ENCODE measurements around the gene SLC16A9. TPM values are rescaled to one million over a fixed set of nuclear protein-coding genes. Genes with fewer than 3 reads are reported as not detected.
"Not testable (repeated sequence)": the region's sequence is repeated elsewhere in the genome, so short reads cannot be mapped to it uniquely, and the experiment has no call there.

The SLC16A9 gene, protein sequence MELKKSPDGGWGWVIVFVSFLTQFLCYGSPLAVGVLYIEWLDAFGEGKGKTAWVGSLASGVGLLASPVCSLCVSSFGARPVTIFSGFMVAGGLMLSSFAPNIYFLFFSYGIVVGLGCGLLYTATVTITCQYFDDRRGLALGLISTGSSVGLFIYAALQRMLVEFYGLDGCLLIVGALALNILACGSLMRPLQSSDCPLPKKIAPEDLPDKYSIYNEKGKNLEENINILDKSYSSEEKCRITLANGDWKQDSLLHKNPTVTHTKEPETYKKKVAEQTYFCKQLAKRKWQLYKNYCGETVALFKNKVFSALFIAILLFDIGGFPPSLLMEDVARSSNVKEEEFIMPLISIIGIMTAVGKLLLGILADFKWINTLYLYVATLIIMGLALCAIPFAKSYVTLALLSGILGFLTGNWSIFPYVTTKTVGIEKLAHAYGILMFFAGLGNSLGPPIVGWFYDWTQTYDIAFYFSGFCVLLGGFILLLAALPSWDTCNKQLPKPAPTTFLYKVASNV
- 5.6 TPM for total RNA-seq

DNA sequence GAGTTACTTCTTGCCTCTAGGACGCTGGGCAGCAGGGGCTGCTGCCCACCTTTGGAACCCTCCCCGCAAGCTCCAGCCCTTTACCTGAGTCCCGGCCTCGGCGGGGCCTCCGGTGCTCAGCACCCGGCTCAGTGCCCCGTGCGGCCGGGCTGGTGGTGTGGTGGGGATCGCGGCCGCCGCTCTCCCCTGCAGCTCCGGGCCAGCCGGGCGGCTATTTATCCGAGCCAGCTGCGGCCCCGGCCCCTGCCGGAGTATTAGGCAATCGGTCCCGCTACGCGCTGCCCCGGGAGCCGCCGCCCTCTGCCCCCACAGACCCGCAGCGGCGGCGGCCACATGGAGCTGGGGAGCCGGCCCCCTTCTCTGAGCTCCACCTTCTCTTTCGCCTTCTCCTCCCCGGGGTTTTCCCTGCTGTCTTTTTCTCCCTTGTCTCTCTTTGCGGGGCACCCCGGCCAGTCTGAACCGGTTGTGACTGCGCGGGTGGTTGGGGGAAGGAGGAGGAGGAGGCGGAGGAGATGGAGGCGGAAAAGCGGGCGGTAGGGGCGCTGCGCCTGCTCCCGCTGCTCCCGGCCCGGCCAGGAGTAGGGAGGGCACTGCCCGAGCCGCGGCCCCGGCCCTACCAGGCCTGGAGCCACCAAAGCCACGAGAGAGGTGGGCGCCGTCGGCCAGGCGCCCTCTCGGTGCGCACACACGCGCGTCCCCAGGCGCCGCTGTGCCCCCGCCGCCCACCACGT is at the start of gene SLC16A9:
SLC16A9 (minus strand) TSS at position 456 of the 731 bp plus-strand sequence. CDS start 25,559 bp downstream, outside the sequence.
- DNase-seq (ENCODE audit: low spot score) = peak; percentile 40

DNA sequence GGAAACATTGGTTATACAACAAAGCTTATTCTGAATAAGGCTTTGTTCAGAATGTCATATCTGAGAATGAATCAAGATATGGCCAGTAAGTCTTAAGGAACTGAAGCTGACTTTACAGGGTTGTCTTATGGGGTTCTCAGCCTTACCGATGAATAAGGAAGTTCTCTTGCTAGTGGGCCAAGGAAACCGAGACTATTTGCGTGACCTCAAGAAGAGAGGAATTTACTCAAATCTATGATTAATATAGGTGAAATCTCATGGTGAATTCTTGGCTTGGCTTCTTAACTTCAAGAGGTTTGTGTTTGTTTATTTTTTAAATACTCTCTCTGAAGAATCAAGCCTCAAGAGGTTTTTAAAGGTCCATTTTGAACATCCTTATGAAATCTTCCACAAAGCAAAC is 48.3 kb upstream of the SLC16A9 start:
- DNase-seq (ENCODE audit: low spot score) = no peak

DNA sequence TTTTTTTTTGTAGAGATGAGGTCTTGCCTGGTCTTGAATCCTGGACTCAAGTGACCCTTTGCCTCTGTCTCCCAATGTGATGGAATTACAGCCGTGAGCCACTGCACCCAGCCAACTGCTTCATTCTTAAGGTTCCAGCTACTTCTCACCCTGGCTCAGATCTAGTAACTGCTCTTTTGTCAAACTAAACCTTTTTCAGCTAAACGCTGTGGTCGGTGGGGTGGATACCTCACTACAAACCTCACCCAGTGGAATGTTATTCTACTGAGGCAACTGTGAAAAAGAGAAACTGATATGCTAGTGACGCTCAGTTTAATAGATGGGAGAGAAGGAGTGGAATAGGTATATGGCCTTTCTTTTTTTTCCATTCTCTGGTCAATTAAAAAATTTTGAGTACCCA is 45.3 kb upstream of the SLC16A9 start:
- no peak for DNase-seq (ENCODE audit: low spot score)

DNA sequence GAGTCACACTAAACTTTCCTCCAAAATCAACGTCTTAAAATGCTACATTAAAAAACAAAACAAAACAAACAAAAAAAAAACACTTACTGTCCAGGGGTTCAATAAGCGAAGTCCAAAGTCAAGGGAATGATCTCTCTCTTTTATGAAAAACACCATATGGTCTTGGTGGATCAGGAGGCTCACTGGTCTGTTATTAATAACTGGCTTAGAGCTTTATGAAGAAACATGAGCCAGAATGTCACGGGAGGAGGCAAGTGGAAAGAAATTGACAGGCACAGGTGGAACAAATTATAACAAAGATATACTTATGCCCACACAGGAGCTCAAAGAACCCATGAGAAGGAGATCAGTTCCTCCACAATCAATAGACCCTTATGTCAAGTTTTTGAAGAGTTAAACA is 43.6 kb upstream of the SLC16A9 start, which contains the start of gene MRLN:
MRLN (minus strand) TSS at position 189 of the 400 bp plus-strand sequence.
- DNase-seq (ENCODE audit: low spot score) = no peak

DNA sequence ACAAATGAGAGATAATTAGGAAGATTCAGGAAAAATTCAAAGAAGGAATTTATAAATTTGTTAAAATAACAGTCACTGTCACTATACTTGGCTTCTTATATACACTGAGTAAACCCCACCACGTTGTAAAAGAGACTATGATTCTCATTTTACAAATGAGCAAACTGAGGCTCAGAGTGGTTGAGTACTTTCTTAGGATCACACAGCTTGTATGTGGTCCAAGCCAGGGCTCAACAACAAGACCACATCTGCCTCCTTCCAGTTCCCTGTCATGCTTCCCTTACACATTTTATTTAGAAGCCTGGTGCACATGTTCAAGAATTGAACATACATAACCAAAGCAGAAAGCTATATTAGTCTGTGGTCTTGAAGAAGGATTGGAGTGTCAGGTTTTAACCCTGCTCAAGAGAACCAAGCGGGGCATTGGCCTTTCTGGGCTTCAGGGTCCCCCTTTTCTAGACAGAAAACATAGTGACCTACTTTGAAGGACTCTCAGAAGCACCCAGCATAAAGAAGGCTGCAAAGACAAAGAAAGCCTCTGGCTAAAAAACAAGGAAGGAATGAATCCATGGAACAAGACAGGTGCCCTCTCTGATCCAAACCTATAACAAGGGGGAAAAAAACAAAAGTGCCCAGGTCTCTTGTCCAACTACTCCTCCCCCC is 42.8 kb upstream of the SLC16A9 start:
- no peak for DNase-seq (ENCODE audit: low spot score)

DNA sequence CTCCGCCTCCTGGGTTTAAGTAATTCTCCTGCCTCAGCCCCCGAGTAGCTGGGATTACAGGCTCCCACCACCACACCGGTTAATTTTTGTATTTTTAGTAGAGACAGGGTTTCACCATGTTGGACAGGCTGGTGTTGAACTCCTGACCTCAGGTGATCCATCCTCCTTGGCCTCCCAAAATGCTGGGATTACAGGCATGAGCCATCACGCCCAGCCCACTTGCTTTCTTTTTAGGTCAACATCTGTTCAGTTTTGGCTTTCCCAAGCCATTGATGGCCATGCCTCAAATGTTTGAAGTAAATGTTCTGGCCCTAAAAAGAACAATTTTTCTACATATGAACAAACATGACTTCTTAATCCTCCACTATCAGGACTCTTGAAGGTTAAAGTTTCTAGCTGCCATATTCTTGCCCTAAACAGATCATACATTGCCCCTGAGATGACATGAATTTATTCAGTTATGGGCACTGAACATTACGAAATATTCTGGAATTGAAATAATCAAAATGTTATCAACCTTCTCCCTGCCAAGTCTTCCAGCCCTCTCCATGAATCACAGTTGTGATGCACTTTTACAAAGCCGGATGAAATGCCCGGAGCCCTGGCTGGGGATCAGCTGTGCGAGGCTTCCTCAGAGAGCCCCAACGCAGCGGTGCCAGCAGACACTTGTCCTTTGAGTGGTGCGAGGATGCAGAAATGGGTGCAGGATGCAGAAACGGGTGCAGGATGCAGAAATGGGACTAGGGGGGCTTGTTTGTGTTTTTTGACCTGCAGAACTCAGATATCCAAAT is 40.7 kb upstream of the SLC16A9 start:
- no peak for DNase-seq (ENCODE audit: low spot score)

DNA sequence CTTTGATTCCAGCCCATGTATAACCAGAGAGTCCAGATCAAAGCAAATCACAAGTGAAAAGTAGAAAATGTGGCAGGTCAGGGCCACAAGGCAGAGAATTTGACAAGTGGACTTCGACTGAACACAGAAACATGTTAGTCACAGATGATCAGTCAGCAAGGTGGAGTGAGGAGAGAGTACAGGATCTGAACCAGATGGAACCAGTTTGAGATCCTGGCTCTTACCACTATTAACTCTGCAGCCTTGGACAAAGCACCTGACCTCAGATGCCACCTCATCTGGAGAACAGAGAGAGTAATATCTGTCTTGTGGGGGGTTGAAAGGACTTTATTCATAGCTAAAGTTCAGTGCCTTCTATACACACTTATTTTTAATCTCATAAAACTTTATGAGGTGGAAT is 39.2 kb upstream of the SLC16A9 start:
- DNase-seq (ENCODE audit: low spot score) = peak; percentile 12

DNA sequence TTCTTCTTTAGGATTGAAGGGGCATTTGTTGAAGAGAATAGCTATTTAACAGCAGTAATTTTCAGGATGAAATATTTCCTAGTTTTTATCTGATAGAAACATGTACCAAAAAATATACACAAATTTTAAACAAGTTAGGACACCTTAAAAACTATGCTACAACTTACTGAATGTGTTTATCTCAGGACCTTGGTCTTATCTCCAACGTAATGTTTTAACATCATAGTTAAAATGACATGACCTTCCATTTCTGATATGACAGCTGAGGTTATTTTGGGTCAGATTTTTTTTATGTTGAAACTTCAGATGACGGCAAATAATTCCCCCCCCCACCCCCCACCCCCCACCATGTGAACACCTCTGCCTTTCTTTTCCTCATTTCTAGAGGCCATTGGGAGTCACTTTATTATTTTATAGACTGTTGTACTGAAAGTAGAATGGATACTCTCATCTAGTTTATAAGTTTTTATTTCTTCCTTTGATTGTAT is 35.6 kb upstream of the SLC16A9 start:
- DNase-seq (ENCODE audit: low spot score) = no peak

DNA sequence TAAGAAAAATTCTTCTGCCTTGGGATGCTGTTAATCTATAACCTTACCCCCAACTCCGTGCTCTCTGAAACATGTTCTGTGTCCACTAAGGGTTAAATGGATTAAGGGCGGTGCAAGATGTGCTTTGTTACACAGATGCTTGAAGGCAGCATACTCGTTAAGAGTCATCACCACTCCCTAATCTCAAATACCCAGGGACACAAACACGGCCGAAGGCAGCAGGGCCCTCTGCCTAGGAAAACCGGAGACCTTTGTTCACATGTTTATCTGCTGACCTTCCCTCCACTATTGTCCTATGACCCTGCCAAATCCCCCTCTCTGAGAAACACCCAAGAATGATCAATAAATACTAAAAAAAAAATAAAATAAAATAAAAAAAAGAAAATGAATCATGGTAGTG is 35.1 kb upstream of the SLC16A9 start:
- DNase-seq (ENCODE audit: low spot score) = not testable (repeated sequence)

DNA sequence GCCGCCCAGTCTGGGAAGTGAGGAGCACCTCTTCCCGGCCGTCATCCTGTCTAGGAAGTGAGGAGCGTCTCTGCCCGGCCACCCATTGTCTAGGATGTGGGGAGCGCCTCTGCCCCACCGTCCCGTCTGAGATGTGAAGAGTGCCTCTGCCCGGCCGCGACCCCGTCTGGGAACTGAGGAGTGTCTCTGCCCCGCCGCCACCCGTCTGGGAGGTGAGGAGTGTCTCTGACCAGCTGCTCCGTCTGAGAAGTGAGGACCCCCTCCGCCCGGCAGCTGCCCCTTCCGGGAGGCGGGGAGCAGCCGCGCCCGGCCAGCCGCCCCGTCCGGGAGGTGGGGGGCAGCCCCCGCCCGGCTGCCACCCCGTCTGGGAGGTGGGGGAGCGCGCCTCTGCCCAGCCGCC is 34.5 kb upstream of the SLC16A9 start:
- DNase-seq (ENCODE audit: low spot score) = not testable (repeated sequence)

DNA sequence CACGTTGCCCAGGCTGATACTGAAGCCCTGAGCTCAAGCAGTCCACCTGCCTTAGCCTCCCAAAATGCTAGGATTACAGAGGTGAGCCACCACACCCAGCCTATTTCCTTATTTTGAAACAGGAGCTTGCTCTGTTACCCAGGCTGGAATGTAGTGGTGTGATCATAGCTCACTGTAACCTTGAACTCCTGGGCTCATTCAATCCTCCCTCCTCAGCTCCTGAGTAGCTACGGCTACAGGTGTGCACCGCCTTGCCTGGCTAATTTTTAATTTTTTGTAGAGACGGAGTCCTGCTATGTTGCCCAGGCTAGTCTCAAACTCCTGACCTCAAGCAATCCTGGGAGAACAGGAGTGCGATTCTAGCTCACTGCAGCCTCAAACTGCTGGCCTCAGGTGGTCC is 31.9 kb upstream of the SLC16A9 start:
- no peak for DNase-seq (ENCODE audit: low spot score)

DNA sequence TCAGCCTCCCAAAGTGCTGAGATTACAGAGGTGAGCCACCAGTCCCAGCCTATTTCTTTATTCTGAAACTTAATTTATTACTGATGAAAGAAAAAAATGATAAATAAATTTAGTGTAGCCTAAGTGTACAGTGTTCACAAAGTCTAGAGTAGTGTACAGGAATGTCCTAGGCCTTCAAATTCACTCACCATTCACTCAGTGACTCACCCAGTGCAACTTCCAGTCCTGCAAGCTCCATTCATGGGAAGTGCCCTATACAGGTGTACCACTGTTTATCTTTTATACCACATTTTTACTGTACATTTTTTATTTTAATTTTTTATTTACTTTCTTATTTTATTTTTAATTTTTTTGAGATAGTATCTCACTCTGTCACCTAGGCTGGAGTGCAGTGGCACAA is 31.4 kb upstream of the SLC16A9 start:
- DNase-seq (ENCODE audit: low spot score) = no peak

DNA sequence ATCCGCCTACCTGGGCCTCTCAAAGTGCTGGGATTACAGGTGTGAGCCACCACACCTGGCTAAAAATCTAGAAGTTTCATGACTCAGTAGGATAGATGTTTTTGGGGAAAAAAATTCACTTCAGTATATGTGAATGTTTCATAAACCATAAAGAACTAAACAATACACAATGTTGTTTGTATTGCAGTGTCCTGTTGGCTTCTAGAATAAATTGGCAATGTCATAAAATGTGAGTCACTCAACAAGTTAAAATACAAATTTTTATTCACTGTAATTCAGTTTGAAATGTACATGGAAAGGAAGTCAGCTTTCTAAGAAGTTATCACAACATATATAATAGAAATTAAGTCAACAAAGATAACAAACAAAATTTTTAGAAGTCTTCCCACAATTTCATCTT is 27.1 kb upstream of the SLC16A9 start:
- DNase-seq (ENCODE audit: low spot score) = no peak

DNA sequence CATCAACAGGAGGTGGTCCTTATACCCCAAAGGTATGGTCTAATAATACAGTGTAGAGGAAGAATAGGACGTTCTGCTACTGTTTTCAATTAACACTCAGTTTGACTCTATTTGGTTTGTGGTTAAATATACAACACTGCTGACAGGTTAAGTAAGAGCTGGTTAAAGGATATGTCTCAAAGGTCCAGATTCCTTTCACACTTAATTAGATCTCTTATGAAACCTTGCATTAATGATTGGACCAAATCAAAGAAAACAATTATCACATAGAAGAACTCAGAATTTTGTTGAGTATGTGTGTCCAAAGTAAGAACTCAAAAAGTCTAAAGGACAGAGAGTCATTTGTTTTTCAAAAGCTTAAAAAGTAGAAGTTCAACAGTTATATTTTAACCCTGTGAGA is 25.6 kb upstream of the SLC16A9 start:
- no peak for DNase-seq (ENCODE audit: low spot score)

DNA sequence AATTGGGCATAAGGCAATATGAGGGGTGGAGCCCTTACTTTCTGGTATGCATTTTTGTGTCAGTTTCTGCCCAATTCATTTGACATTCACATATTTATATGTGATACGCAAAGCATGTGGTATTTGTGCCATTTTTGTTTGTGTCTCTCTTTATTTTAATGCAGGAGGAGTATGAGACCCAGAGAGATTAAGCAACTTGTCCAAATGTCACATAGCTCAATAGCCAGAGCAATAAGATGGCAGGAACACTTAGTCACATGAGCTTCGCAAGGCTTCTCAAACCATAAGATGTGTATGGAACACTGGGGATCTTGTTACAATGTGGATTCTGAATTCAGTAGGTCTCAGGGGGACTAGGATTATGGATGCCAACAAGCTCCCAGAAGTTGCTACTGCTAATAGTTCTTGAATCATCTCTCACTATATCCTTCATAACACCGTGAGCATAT is 24.4 kb upstream of the SLC16A9 start:
- no peak for DNase-seq (ENCODE audit: low spot score)

DNA sequence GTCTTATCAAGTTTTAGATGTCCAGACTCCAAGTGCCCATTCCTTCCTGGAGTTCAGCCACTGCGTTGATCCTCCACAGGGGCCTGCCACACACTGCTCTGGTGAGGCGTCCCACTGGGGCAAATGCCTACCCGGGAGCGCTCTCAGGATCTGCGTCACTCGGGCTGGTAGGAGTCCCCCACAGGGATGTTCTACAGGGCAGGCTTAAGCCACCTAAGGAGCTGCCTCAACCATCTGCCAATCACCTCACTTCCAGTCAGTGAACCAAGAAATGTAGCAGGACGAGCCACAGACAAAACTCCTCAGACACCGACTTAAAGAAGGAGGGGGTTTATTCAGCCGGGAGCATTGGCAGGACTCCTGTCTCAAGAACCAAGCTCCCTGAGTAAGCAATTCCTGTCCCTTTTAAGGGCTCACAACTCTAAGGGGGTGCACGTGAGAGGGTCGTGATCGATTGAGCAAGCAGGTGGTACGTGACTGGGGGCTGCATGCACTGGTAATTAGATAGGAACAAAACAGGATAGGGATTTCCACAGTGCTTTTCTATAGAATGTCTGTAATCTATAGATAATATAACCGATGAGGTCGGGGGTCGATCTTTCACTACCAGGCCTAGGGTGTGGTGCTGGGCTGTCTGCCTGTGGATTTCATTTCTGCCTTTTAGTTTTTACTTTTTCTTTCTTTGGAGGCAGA is 23.8 kb upstream of the SLC16A9 start:
- DNase-seq (ENCODE audit: low spot score) = not testable (repeated sequence)

DNA sequence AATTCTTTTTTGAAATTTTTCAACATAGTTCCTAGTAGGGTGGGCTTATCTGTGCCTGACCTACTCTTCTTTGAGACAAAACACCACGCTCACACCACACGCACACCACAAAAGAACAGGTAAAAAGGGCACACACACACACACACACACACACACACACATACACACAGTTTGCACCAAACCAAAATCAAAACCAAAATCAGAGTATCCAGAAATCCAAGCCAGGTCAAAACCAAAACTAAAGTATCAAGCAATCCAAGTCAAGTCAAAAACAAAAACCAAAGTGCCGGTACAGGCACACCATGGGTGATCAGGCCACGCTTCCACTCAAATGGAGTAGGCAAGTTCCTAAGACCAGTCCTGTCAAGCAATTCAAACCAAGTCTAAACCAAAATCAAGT is 23.2 kb upstream of the SLC16A9 start:
- DNase-seq (ENCODE audit: low spot score) = not testable (repeated sequence)

DNA sequence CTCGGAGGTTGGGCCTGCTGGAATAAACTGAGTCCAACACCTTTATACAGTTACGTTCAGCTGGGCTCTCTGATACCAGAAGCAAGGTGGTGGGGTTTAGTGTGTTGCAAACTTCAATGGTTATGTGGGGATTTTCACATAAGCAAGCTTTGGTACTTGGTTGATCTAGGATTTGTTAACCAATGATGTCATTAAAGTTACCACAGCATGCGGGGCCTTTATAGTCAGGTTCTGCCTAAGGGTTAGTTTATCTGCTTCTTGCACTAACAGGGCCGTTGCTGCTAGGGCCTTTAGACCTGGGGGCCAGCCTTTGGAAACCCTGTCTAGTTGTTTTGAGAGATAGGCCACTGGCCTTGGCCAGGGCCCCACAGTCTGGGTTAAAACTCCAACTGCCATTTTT is 19.5 kb upstream of the SLC16A9 start:
- DNase-seq (ENCODE audit: low spot score) = not testable (repeated sequence)

DNA sequence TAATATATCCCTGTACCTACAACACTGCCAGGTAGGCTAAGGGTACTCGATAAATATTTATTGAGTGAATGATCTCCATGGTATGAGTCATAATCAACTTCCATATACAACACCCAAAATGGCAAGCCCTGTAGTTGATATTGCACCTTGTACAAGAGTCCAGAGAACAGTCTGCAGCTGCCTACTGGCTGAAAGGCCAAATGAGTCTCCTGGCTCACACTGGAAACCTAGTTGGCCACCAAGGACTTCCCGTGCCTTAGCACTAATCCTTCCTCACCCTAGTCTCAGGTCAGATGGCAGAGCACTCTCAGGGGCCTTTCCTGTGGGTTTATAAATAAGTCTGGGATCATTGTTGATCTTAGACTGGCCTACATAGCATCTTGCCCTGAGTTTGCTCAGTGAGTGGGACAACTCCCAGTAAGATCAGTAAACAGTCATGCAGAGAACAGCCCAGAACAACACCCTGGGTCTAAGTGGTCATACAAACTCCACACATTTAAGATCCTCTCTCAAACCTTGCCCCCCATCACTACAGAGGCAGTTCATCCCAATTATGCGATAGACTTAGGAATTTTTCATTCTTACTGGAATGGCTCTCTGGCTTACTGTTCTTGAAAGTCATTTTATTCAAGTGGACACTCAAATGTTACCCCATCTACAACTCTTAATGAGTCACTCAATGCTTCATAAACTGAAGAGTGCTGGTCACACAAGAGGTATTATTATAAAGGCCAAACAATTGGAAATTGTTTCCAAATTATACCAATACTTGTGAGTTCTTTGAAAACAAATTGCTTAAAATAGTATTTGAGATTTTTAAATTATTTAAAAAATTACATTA is 14.7 kb upstream of the SLC16A9 start:
- DNase-seq (ENCODE audit: low spot score) = no peak

DNA sequence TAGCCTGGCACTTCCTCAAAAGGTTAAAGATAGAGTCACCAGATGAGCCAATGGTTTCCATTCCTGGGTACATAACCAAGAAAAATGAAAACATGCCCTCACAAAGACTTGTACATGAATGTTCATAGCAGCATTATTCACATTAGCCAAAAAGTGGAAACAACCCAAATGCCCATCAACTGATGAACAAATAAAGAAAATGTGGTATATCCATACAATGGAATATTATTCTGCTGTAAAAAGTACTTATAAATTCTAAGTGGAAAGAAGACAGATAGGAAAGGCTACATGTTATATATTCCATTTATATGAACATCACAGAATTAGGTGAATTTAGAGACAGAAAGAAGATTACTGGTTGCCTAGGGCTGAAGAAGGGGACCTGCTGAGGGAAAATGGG is 10.7 kb upstream of the SLC16A9 start:
- DNase-seq (ENCODE audit: low spot score) = no peak

Data from mucosa of gallbladder (tissue), 1 donor.